ENCODE measurements around the gene PFN3. TPM values are rescaled to one million over a fixed set of nuclear protein-coding genes. Genes with fewer than 3 reads are reported as not detected.
"Not testable (repeated sequence)": the region's sequence is repeated elsewhere in the genome, so short reads cannot be mapped to it uniquely, and the experiment has no call there.

The PFN3 gene
- total RNA-seq, 4 donors from 2014 or later, result not detected

DNA sequence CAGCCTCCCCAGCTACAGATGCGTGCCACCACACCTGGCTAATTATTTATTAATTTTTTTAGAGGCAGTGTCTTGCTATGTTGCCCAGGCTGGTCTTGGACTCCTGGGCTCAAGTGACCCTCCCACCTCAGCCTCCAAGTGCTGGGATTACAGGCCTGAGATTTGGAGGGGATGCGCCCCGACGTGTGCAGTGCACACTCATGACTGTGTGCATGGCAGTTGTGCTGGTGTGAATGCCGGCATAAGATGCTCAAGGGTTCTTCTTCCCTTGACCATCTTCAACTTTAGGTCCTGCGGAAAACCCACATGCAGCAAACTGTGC lies 19.7 kb downstream of the PFN3 start:
- H3K36me3 ChIP-seq, result no peaks in the 10 kb centered on the region
- ATAC-seq, result no peak
- 80% methylated on average over 3 of the region's 6 CpGs; no CpG with 5 or more reads in 1 of the 2 donors for WGBS, 2 donors (ENCODE audit: low coverage in 1 of 2)
- TF ChIP-seq POLR2A (IDR thresholded peaks at IDR 0.05), result no peak
- TF ChIP-seq, protein P1, sequence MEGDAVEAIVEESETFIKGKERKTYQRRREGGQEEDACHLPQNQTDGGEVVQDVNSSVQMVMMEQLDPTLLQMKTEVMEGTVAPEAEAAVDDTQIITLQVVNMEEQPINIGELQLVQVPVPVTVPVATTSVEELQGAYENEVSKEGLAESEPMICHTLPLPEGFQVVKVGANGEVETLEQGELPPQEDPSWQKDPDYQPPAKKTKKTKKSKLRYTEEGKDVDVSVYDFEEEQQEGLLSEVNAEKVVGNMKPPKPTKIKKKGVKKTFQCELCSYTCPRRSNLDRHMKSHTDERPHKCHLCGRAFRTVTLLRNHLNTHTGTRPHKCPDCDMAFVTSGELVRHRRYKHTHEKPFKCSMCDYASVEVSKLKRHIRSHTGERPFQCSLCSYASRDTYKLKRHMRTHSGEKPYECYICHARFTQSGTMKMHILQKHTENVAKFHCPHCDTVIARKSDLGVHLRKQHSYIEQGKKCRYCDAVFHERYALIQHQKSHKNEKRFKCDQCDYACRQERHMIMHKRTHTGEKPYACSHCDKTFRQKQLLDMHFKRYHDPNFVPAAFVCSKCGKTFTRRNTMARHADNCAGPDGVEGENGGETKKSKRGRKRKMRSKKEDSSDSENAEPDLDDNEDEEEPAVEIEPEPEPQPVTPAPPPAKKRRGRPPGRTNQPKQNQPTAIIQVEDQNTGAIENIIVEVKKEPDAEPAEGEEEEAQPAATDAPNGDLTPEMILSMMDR (IDR thresholded peaks at IDR 0.05), result no peak
- no peak for TF ChIP-seq EP300 (IDR thresholded peaks at IDR 0.05)
- TF ChIP-seq POLR2AphosphoS5 (IDR thresholded peaks at IDR 0.05), result no peak
- H3K27ac ChIP-seq, result no peak overlapping the region
- H3K4me3 ChIP-seq, result no peak overlapping the region
- peaks cover 0 to 8% (median 0%) of the 10 kb centered on the region in 3 donors for H3K4me1 ChIP-seq
- no peaks in the 10 kb centered on the region for H3K9me3 ChIP-seq
- peaks cover 17% of the 10 kb centered on the region for H3K27me3 ChIP-seq

DNA sequence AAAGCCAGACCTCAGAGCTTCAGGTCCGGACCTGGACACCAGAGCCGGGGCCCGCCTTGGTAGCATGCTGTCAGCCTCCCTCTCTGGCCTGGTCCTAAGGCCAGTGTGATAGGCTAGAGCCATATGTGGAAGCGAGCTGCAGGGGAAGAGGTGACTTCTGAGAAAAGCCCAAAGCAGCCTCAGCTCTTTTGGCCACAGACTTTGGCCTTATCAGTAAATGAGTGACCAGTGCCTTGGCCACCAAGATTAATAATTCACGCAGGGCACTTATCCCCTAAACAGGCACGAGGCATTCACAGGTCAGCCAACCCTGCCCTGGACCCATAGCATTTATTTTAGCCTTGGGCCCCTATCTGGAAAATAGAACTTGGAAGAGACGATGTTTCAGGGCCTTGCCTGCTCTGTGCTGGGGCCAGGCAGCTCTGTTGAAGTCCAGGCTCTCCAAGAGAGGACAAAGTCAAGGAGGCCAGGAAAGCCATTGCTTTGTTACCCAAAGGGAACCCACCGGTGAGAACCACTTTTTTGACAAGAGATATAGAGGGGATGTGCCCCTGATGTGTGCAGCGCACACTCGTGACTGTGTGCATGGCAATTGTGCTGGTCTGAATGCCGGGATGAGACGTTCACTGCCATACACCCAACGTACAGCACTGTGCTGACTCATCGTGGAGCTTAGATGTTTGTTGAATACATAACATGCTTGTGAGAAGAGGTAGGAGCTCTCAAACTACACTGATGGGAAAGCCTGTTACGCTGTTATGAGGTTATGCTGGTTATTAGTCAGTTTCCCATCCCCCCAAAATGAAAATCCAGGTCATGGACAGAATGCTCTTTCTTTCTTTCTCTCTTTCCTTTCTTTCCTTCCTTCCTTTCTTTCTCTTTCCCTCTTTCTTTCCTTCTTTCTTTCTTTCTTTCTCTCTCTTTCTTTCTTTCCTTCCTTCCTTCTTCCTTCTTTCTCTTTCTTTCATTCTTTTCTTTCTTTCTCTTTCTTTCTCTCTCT lies 21.3 kb downstream of the PFN3 start:
- peaks cover 13% of the 10 kb centered on the region for H3K27me3 ChIP-seq
- TF ChIP-seq EP300 (IDR thresholded peaks at IDR 0.05) (no peak), POLR2AphosphoS5 (IDR thresholded peaks at IDR 0.05) (no peak), POLR2A (IDR thresholded peaks at IDR 0.05) (no peak)
- TF ChIP-seq, protein P1 (IDR thresholded peaks at IDR 0.05), result no peak
- H3K4me1 ChIP-seq, result peaks cover 0 to 8% (median 0%) of the 10 kb centered on the region in 3 donors
- ATAC-seq, result no peak
- H3K4me3 ChIP-seq, result no peak overlapping the region
- no peaks in the 10 kb centered on the region for H3K9me3 ChIP-seq
- 76 to 100% methylated on average over 3 to 5 of the region's 15 CpGs for WGBS, 2 donors (ENCODE audit: low coverage in 1 of 2)
- H3K36me3 ChIP-seq, result no peaks in the 10 kb centered on the region
- H3K27ac ChIP-seq, result no peak overlapping the region

DNA sequence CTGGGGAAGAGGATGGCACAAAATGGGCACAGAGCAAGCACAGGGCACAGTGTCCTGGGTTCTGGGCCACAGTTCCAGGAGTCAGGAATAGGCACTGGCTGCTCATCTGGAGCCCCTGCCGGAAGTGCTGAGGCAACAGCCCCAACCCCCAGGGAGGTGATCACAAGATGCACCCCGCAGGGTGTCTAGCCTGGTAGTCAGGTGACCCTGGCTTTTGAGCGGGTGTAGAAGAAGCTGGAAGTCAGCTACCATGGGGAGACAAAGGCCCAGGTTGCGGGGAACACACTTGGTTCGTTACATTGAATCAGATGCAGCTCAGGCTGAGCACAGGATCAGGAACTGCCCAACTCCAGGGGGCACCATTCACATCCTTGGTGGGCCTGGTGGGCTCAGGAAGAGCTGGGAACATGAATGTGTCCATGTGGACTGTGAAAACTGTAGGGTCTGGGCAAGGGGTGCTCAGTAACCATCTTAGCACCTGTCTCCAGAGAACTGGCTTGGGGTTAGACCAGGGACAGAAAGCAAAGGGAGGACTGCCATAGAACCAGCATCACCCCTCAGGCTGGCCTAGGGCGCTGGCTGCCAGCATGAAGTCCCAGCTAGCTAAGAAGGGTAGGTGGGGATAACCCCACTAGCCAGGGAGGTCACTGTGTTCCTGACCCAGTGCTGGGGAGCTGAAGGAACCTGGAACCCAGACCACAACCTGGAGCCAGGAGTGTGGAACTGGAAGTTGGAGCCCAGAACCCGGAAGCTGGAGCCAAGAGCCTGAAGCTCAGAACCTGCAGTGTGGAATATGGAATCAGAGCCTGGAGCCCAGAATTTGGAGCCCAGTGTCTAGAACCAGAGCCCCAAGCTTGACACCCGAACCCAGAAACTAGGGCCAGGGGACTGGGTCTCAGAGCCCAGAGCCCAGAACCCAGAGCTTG lies 22.3 kb downstream of the PFN3 start:
- H3K4me3 ChIP-seq, result no peak overlapping the region
- H3K9me3 ChIP-seq, result no peaks in the 10 kb centered on the region
- no peaks in the 10 kb centered on the region for H3K36me3 ChIP-seq
- H3K27ac ChIP-seq, result no peak overlapping the region
- peaks cover 7% of the 10 kb centered on the region for H3K27me3 ChIP-seq
- H3K4me1 ChIP-seq, result peaks cover 0 to 8% (median 0%) of the 10 kb centered on the region in 3 donors
- WGBS, 2 donors (ENCODE audit: low coverage in 1 of 2), result 88 to 100% methylated on average over 1 to 4 of the region's 8 CpGs
- no peak for ATAC-seq
- TF ChIP-seq, protein P1 (IDR thresholded peaks at IDR 0.05), result no peak
- no peak for TF ChIP-seq POLR2A (IDR thresholded peaks at IDR 0.05)
- no peak for TF ChIP-seq EP300 (IDR thresholded peaks at IDR 0.05)
- no peak for TF ChIP-seq POLR2AphosphoS5 (IDR thresholded peaks at IDR 0.05)

DNA sequence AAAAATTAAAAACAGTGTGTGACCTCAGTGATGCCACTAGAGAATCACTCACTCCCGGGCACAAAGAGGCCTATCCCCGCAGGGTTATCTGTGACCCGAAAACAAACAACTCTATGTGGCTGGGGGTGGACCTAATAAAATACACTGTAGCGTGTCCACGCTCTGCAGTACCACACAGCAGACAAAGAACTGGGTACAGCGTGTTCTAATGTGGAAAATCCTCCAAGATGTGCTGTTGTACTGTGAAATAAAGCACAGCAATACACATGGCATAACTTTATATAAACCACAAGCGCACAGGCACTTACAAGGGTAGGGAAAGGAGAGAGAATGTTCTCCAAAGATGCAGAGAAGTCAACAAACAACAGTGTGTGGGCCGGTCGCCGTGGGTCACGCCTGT lies 24.4 kb downstream of the PFN3 start:
- Histone ChIP-seq H3K27ac (no peak overlapping the region), H3K4me3 (no peak overlapping the region), H3K9me3 (no peaks in the 10 kb centered on the region), H3K36me3 (peaks cover 0 to 10% of the 10 kb centered on the region in 2 donors), H3K27me3 (peaks cover 7% of the 10 kb centered on the region), H3K4me1 (peaks cover 0 to 12% (median 0%) of the 10 kb centered on the region in 3 donors)
- WGBS, 2 donors (ENCODE audit: low coverage in 1 of 2), result 75 to 92% methylated on average over 8 to 11 of the region's 11 CpGs
- TF ChIP-seq POLR2A (IDR thresholded peaks at IDR 0.05), result no peak
- TF ChIP-seq POLR2AphosphoS5 (IDR thresholded peaks at IDR 0.05), result no peak
- no peak for TF ChIP-seq EP300 (IDR thresholded peaks at IDR 0.05)
- TF ChIP-seq, protein P1 (IDR thresholded peaks at IDR 0.05), result no peak
- ATAC-seq, result no peak

DNA sequence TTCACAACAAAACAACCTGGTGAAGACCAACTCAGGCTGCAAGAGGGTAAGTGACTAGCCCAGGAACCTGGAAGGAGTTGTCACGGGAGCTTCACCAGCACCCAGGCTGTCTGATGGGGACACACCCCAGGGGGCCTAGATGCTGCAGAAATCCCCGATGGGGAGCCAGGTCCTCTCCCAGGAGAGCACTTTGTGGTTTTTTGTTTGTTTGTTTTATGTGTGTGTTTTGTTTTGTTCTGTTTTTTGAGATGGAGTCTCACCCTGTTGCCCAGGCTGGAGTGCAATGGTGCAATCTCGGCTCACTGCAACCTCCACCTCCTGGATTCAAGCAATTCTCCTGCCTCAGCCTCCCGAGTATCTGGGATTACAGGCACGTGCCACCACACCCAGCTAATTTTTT lies 24.9 kb downstream of the PFN3 start:
- H3K27ac ChIP-seq, result not testable (repeated sequence)
- WGBS, 2 donors (ENCODE audit: low coverage in 1 of 2), result 84 to 88% methylated on average over 3 to 5 of the region's 5 CpGs

More for the DNA sequence above, 24.9 kb downstream of the PFN3 start:
- ATAC-seq, H3K36me3 ChIP-seq, H3K4me3 ChIP-seq, H3K27me3 ChIP-seq, H3K9me3 ChIP-seq: not testable (repeated sequence)
- H3K4me1 ChIP-seq, result peaks cover 0 to 18% (median 0%) of the 10 kb centered on the region in 3 donors

Measured in gastroesophageal sphincter (tissue), 4 donors.